GM12878 (cell line): ENCODE results near the gene JADE2. TPM values are rescaled to one million over a fixed set of nuclear protein-coding genes. Genes with fewer than 3 reads are reported as not detected.

Experiments used
- ATAC-seq: fragments of 200-7000 bp; cut with Tn5 transposase; 3 replicates; pipeline ENCODE4 v1.9.1; 2020; ENCODE audit warnings: mild to moderate bottlenecking, moderate library complexity
- BruUV-seq: library from RNA; stranded (reverse); fragments of 400-500 nt; replicated peaks from 2 replicates; lab custom pipeline; 2021; lab: Mats Ljungman, UMichigan
- CTCF ChIA-PET: fragments of 300-600 bp; sonication (Branson Sonifier 250); formaldehyde crosslinking; extraction: SDS; loops from one replicate; lab custom pipeline; 2021; ENCODE audit warnings: inconsistent platforms; lab: Yijun Ruan, JAX
- POLR2A ChIA-PET: fragments of 350-600 bp; formaldehyde crosslinking; extraction: SDS; loops from one replicate; lab custom pipeline; 2021; ENCODE audit warnings: inconsistent platforms; lab: Charles Lee
- RAD21 ChIA-PET: fragments of 300-600 bp; sonication (Branson Sonifier 250); formaldehyde crosslinking; loops from one replicate; lab custom pipeline; 2023; ENCODE audit warnings: antibody characterized with exemption; ENCODE audit not compliant: unreplicated experiment; lab: Charles Lee
- SMC1A ChIA-PET: fragments of 300-600 bp; sonication (Branson Sonifier 250); formaldehyde crosslinking; loops from one replicate; lab custom pipeline; 2023; ENCODE audit not compliant: unreplicated experiment, uncharacterized antibody; lab: Charles Lee
- DNase-seq: peaks from one replicate; pipeline ENCODE4 v3.0.0-alpha.2; 2011; ENCODE audit warnings: low read depth, low spot score
- FAIRE-seq: peaks from 3 replicates; lab custom pipeline; 2011; peaks lifted over from hg19 to GRCh38; lab: Jason Lieb, UNC
- H2AFZ ChIP-seq: 2 replicates; pipeline ENCODE4 v1.6.0; 2011; ENCODE audit warnings: low read depth, low read length, control low read depth; ENCODE audit not compliant: control insufficient read depth
- H3K27ac ChIP-seq: 2 replicates; pipeline ENCODE4 v1.5.1; 2011; ENCODE audit warnings: control low read depth; ENCODE audit not compliant: control insufficient read depth, insufficient read depth
- H3K27me3 ChIP-seq, 2 experiments: replicated peaks in 1 of 2; 2 replicates each; pipeline versions ENCODE4 v1.6.0 to v1.6.1; 2011; ENCODE audit warnings: low read length in 1 of 2; ENCODE audit not compliant: control insufficient read depth in 2 of 2, insufficient read depth in 2 of 2
- H3K36me3 ChIP-seq, 2 experiments: 2 replicates each; pipeline ENCODE4 v1.5.1; 2011; ENCODE audit warnings: low read length in 1 of 2; ENCODE audit not compliant: control insufficient read depth in 2 of 2, insufficient read depth in 2 of 2
- H3K4me1 ChIP-seq: 2 replicates; pipeline ENCODE4 v1.6.1; 2011; ENCODE audit warnings: mild to moderate bottlenecking, low read length, moderate library complexity, mixed read lengths; ENCODE audit not compliant: control insufficient read depth, insufficient read depth
- H3K4me2 ChIP-seq: 2 replicates; pipeline ENCODE4 v1.6.0; 2011; ENCODE audit warnings: control low read depth; ENCODE audit not compliant: control insufficient read depth, insufficient read depth
- H3K4me3 ChIP-seq: fragments of 200-600 bp; sonication (generic); 2 replicates; pipeline ENCODE4 v1.5.1; 2016
- H3K79me2 ChIP-seq: 2 replicates; pipeline ENCODE4 v1.6.0; 2011; ENCODE audit warnings: low read length; ENCODE audit not compliant: control insufficient read depth, insufficient read depth
- H3K9ac ChIP-seq: 2 replicates; pipeline ENCODE4 v1.8.0; 2011; ENCODE audit warnings: low read length, control low read depth, mixed read lengths; ENCODE audit not compliant: control insufficient read depth, insufficient read depth
- H3K9me3 ChIP-seq: replicated peaks from 3 replicates; pipeline ENCODE4 v1.5.1; 2011; ENCODE audit warnings: mild to moderate bottlenecking, low read length; ENCODE audit not compliant: control insufficient read depth, insufficient read depth
- H4K20me1 ChIP-seq: 2 replicates; pipeline ENCODE4 v1.6.0; 2011; ENCODE audit not compliant: control insufficient read depth, insufficient read depth
- CHD2 ChIP-seq: IDR thresholded peaks from 2 replicates; pipeline ENCODE4 v1.6.1; 2011; ENCODE audit warnings: low read depth, low read length, improper control_type of control experiment, borderline replicate concordance
- IKZF2 ChIP-seq, 2 experiments: fragments of 450-650 bp; IDR thresholded peaks; 2 replicates each; pipeline ENCODE4 v1.6.1; 2017; ENCODE audit warnings: mild to moderate bottlenecking in 2 of 2, moderate library complexity in 2 of 2
- KAT2A ChIP-seq: conservative IDR thresholded peaks from 2 replicates; pipeline ENCODE4 v1.6.1; 2011; ENCODE audit warnings: low read depth, low read length; ENCODE audit not compliant: control insufficient read depth
- KLF5 ChIP-seq: fragments of 450-650 bp; IDR thresholded peaks from 2 replicates; pipeline ENCODE4 v1.6.1; 2014; ENCODE audit warnings: mild to moderate bottlenecking; ENCODE audit not compliant: partially characterized antibody
- NFIC ChIP-seq: IDR thresholded peaks from 2 replicates; pipeline ENCODE4 v1.6.1; 2012; ENCODE audit warnings: low read depth, mild to moderate bottlenecking, inconsistent platforms, low read length, moderate library complexity
- WGBS: methylation state at CpG from one replicate; pipeline ENCODE4 v1.1.6; 2016; ENCODE audit warnings: low lambda C conversion rate; ENCODE audit not compliant: insufficient replicate concordance, insufficient coverage; ENCODE audit errors: missing lambda C conversion rate; 5-methylcytosine and 5-hydroxymethylcytosine counted together
- in situ Hi-C: fragments of 300-500 bp; cut with MboI; formaldehyde crosslinking; loops from 9 replicates; pipeline ENCODE4 v1.14.3; 2018; ENCODE audit warnings: mixed read lengths
- intact Hi-C: fragments of 100-400 bp; cut with micrococcal nuclease; formaldehyde crosslinking; loops from one replicate; pipeline ENCODE4 v1.14.2; 2022; ENCODE audit not compliant: unreplicated experiment
- polyA plus RNA-seq, 11 experiments: library from polyadenylated mRNA; depleted of rRNA in 4 of 11; unstranded in 6 of 11; stranded (reverse) in 5 of 11; fragments of >200 nt; fragmentation: Nextera tagmentation in 4 of 11; fragmentation: Illumina TruSeq in 1 of 11; extraction: Ambion mirVana in 4 of 11; extraction: Trizol in 1 of 11; gene quantifications; 1 replicate in 1 of 11; 2 replicates in 10 of 11; pipeline versions ENCODE4 v1.2.1 to v1.2.3, GENCODE V29; 2011 to 2016; ENCODE audit warnings: inconsistent platforms in 2 of 11, missing spikeins in 2 of 11, low read depth in 1 of 11
- total RNA-seq, 4 experiments: library from RNA; depleted of rRNA in 3 of 4; stranded (reverse); fragments of >200 nt in 3 of 4; fragmentation: Illumina TruSeq in 1 of 4; extraction: Trizol in 1 of 4; gene quantifications; 2 replicates each; pipeline versions ENCODE4 v1.2.1 to v1.2.3, GENCODE V29; 2013 to 2021
- TF ChIP-seq, protein P1 (sequence below): IDR thresholded peaks from 2 replicates; pipeline ENCODE4 v1.6.1; 2012; ENCODE audit warnings: low read length, inconsistent platforms
- TF ChIP-seq, protein P2 (sequence below), 3 experiments: IDR thresholded peaks in 2 of 3; conservative IDR thresholded peaks in 1 of 3; 2 replicates each; pipeline ENCODE4 v1.5.1; 2011; ENCODE audit warnings: low read depth in 3 of 3, low read length in 3 of 3, mild to moderate bottlenecking in 3 of 3, control low read depth in 2 of 3, moderate library complexity in 2 of 3, inconsistent platforms in 1 of 3, mixed read lengths in 1 of 3; ENCODE audit not compliant: control insufficient read depth in 2 of 3, insufficient read depth in 1 of 3; ENCODE audit errors: extremely low read depth in 1 of 3

The JADE2 gene
- total and polyA plus RNA-seq, 10 of the 15 experiments (the other 5 are each of a cell fraction or from before 2014, with no cell fraction given): 1.5 to 67.0 (median 22.4) TPM

DNA sequence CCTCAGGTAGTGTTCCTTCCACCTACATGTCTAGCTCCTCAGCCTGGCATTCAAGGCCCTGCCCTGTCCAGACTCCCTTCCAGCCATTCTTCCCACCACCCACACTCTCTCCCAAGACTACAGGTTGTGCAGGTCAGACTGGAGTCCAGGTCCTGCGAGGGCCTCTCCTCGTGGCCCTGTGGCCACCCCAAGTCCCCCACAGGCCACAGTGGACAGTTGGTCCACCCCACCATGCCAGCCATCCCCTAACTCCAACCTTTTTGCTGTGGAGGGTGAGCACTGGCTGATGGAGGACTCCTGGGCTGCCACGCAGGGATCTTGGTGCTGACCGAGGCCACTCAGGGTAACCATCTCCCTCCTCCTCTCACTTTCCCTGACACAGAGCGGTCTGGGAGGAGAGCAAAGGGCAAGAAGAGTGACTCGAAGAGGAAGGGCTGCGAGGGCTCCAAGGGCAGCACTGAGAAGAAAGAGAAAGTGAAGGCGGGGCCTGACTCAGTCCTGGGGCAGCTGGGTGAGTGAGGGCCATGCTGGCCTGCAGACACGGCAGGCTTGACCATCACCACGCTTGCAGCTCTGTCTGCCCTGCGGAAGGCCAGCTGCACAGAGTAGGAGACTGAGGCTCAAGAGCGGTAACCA lies 51.0 kb downstream of the JADE2 start:
- SMC1A ChIA-PET: interaction anchor here (0.9 to 2.1 kb wide), 2 partner anchors 11 to 36 kb away, joined by 3 to 9 read pairs; no protein-coding TSS in a partner anchor
- ATAC-seq: no peak
- TF ChIP-seq NFIC: no peak
- no peak for TF ChIP-seq IKZF2 (IDR thresholded peaks at IDR 0.05)
- TF ChIP-seq CHD2: no peak
- TF ChIP-seq KAT2A: no peak
- TF ChIP-seq, protein P1, sequence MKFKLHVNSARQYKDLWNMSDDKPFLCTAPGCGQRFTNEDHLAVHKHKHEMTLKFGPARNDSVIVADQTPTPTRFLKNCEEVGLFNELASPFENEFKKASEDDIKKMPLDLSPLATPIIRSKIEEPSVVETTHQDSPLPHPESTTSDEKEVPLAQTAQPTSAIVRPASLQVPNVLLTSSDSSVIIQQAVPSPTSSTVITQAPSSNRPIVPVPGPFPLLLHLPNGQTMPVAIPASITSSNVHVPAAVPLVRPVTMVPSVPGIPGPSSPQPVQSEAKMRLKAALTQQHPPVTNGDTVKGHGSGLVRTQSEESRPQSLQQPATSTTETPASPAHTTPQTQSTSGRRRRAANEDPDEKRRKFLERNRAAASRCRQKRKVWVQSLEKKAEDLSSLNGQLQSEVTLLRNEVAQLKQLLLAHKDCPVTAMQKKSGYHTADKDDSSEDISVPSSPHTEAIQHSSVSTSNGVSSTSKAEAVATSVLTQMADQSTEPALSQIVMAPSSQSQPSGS: no peak
- TF ChIP-seq KLF5: no peak
- TF ChIP-seq, protein P2, sequence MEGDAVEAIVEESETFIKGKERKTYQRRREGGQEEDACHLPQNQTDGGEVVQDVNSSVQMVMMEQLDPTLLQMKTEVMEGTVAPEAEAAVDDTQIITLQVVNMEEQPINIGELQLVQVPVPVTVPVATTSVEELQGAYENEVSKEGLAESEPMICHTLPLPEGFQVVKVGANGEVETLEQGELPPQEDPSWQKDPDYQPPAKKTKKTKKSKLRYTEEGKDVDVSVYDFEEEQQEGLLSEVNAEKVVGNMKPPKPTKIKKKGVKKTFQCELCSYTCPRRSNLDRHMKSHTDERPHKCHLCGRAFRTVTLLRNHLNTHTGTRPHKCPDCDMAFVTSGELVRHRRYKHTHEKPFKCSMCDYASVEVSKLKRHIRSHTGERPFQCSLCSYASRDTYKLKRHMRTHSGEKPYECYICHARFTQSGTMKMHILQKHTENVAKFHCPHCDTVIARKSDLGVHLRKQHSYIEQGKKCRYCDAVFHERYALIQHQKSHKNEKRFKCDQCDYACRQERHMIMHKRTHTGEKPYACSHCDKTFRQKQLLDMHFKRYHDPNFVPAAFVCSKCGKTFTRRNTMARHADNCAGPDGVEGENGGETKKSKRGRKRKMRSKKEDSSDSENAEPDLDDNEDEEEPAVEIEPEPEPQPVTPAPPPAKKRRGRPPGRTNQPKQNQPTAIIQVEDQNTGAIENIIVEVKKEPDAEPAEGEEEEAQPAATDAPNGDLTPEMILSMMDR (IDR thresholded peaks at IDR 0.05 in 2 of 3, conservative IDR thresholded peaks at IDR 0.05 in 1 of 3; ENCODE audit: control insufficient read depth in 2 of 3, extremely low read depth in 1 of 3, insufficient read depth in 1 of 3, low read depth in 3 of 3, low read length in 3 of 3): no peak
- Histone ChIP-seq H2AFZ (no peak overlapping the region), H3K4me3 (no peak overlapping the region), H3K4me1 (no peaks in the 10 kb centered on the region), H3K9me3 (no peaks in the 10 kb centered on the region), H3K36me3 (peaks cover 34 to 60% of the 10 kb centered on the region in 2 experiments; a peak in 3 of 4 replicates), H3K9ac (no peak overlapping the region), H4K20me1 (no peaks in the 10 kb centered on the region), H3K4me2 (no peak overlapping the region), H3K79me2 (no peaks in the 10 kb centered on the region), H3K27me3 (no peaks in the 10 kb centered on the region), H3K27ac (no peak overlapping the region)
- FAIRE-seq: no peak
- WGBS: 85% methylated on average over 12 of the region's 12 CpGs
- no peak for DNase-seq
- intact Hi-C loops (loop anchor here (2.0 kb wide), 1 partner anchor 50 kb away; no protein-coding TSS in a partner anchor), in situ Hi-C loops (loop anchor here (5.0 kb wide), 2 partner anchors 164 to 274 kb away; partner anchors contain the start of gene CDKN2AIPNL)
- POLR2A ChIA-PET: no interaction called here
- RAD21 ChIA-PET: interaction anchor here (1.1 to 1.3 kb wide), 2 partner anchors 10 to 49 kb away, joined by 3 to 6 read pairs; no protein-coding TSS in a partner anchor
- CTCF ChIA-PET: interaction anchor here (1.3 to 3.2 kb wide), 3 partner anchors 8 to 273 kb away, joined by 4 to 14 read pairs (median 8); no protein-coding TSS in a partner anchor
- no TSS peak for BruUV-seq
